Measurements from ENCODE around the gene MAPK6. TPM values are rescaled to one million over a fixed set of nuclear protein-coding genes. Genes with fewer than 3 reads are reported as not detected.
"Not testable (repeated sequence)": the region's sequence is repeated elsewhere in the genome, so short reads cannot be mapped to it uniquely, and the experiment has no call there.

The MAPK6 gene
- total and polyA plus RNA-seq, 2 donors = 16.4 to 20.1 TPM

DNA sequence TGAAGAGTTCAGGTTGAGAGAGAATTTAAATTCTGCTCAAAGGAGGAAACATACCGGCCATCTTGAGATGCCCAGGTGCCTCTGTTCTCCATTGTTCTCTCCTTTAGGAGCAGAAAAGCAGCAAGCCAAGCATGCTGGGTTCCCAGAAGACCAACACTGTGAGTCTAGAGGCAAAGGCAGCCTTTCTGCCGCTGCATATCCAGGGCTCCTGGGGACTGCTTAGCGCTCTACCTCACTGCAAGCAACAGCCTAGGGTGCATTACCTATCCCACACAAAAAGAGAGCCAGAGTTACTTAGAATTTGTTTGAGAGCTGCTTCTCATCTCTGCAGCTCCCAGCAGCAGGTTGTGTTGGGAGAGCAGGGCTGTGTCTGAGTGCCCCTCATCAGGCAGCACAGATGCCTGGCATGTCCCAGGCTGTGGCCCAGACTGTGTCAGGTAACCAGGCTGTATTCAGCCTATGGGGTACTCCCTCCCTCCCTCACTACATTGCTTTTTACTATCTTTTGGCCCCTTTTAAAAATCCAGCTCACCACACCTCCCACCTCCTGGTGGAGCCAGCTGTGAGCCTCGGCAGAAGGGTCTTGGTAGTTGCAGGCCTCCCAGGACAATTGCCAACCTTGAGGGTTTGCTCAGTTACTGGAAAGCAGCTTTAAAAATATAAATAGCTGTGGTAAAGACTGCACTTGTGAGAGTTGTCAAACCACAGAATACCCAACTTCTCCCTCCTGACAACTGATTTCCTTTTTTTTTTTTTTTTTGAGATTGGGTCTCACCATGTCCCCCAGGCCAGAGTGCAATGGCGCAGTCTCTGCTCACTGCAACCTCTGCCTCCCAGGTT lies 63.4 kb downstream of the MAPK6 start:
- no peaks in the 10 kb centered on the region for H3K36me3 ChIP-seq (ENCODE audit: control insufficient read depth in 2 of 2, insufficient read depth in 2 of 2, low read length in 1 of 2)
- H3K9me3 ChIP-seq (ENCODE audit: control insufficient read depth in 2 of 2, insufficient read depth in 1 of 2, low read length in 1 of 2) = no peaks in the 10 kb centered on the region
- H3K4me3 ChIP-seq (ENCODE audit: low read length in 2 of 2) = no peak overlapping the region
- peak in 1 of 9 donors; percentile 19 for DNase-seq (ENCODE audit: low read depth in 6 of 9, low spot score in 9 of 9)
- H3K4me1 ChIP-seq (ENCODE audit: control insufficient read depth in 2 of 2, insufficient read depth in 2 of 2, low read length in 2 of 2) = peaks cover 0 to 8% of the 10 kb centered on the region in 2 donors
- no peak overlapping the region for H3K27ac ChIP-seq (ENCODE audit: low read depth in 1 of 2, low read length in 1 of 2)
- no peaks in the 10 kb centered on the region for H3K27me3 ChIP-seq (ENCODE audit: control insufficient read depth in 2 of 2, insufficient read depth in 1 of 2, low read length in 1 of 2)
- WGBS = 55% methylated on average over 5 of the region's 5 CpGs

DNA sequence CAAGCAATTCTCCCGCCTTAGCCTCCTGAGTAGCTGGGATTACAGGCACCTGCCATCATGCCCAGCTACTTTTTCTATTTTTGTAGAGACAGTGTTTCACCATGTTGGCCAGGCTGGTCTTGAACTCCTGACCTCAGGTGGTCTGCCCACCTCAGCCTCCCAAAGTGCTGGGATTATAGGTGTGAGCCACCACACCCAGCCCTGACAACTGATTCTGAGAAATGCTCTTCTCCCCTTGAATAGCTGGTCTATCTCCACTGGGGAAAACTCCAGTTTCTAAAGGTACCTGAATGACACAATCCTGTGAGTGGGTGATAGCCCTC lies 64.0 kb downstream of the MAPK6 start:
- H3K27me3 ChIP-seq (ENCODE audit: control insufficient read depth in 2 of 2, insufficient read depth in 1 of 2, low read length in 1 of 2); H3K9me3 ChIP-seq (ENCODE audit: control insufficient read depth in 2 of 2, insufficient read depth in 1 of 2, low read length in 1 of 2); DNase-seq (ENCODE audit: low read depth in 6 of 9, low spot score in 9 of 9); H3K27ac ChIP-seq (ENCODE audit: low read depth in 1 of 2, low read length in 1 of 2); H3K36me3 ChIP-seq (ENCODE audit: control insufficient read depth in 2 of 2, insufficient read depth in 2 of 2, low read length in 1 of 2); H3K4me1 ChIP-seq (ENCODE audit: control insufficient read depth in 2 of 2, insufficient read depth in 2 of 2, low read length in 2 of 2); H3K4me3 ChIP-seq (ENCODE audit: low read length in 2 of 2): not testable (repeated sequence)
- WGBS = 41% methylated on average over 1 of the region's 1 CpG

DNA sequence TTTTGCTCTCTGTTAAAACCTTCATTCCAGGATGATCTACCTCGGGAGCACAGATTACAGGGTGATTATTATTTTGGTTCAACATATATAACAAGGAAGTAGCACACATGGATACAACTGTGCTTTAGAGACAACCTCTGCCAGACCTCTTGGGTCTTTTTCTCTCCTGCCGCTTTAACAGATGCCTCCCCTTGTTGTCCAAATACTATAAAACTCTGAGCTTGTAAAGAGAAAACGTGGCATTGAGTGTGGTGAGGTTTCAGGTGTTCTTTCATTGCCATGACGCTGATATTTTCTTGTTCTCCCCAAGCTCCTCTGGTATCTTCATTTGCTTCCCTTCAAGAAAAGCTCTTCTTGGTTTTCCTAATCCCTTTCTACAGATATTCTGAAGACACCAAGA lies 64.6 kb downstream of the MAPK6 start:
- Histone ChIP-seq H3K27me3 (ENCODE audit: control insufficient read depth in 2 of 2, insufficient read depth in 1 of 2, low read length in 1 of 2) (no peaks in the 10 kb centered on the region), H3K4me1 (ENCODE audit: control insufficient read depth in 2 of 2, insufficient read depth in 2 of 2, low read length in 2 of 2) (peaks cover 0 to 8% of the 10 kb centered on the region in 2 donors), H3K27ac (ENCODE audit: low read depth in 1 of 2, low read length in 1 of 2) (no peak overlapping the region), H3K36me3 (ENCODE audit: control insufficient read depth in 2 of 2, insufficient read depth in 2 of 2, low read length in 1 of 2) (no peaks in the 10 kb centered on the region), H3K9me3 (ENCODE audit: control insufficient read depth in 2 of 2, insufficient read depth in 1 of 2, low read length in 1 of 2) (no peaks in the 10 kb centered on the region), H3K4me3 (ENCODE audit: low read length in 2 of 2) (no peak overlapping the region)
- whole genome bisulfite sequencing = 33% methylated on average over 4 of the region's 4 CpGs
- no peak for DNase-seq (ENCODE audit: low read depth in 6 of 9, low spot score in 9 of 9)

DNA sequence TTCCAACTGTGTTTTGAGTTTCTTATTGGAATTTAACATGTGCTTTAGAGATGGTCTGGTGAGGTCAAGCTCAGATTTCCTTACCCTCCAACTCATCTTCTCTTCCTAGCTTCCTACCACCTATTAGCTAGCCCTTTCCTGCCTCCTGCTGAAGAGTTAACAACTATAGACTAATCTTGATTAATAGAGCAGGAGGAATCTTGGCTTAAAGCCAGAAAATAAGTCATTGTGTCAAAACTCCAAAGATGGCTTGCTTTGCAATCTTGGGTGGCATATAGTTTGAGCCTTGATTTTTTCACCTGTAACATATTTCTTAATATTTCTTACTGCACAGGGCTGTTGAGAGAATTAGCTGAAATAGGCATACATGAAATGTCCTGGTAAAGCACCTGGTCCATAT lies 66.3 kb downstream of the MAPK6 start:
- Histone ChIP-seq H3K4me1 (ENCODE audit: control insufficient read depth in 2 of 2, insufficient read depth in 2 of 2, low read length in 2 of 2) (peaks cover 0 to 8% of the 10 kb centered on the region in 2 donors), H3K27me3 (ENCODE audit: control insufficient read depth in 2 of 2, insufficient read depth in 1 of 2, low read length in 1 of 2) (no peaks in the 10 kb centered on the region), H3K36me3 (ENCODE audit: control insufficient read depth in 2 of 2, insufficient read depth in 2 of 2, low read length in 1 of 2) (no peaks in the 10 kb centered on the region), H3K4me3 (ENCODE audit: low read length in 2 of 2) (no peak overlapping the region), H3K27ac (ENCODE audit: low read depth in 1 of 2, low read length in 1 of 2) (no peak overlapping the region), H3K9me3 (ENCODE audit: control insufficient read depth in 2 of 2, insufficient read depth in 1 of 2, low read length in 1 of 2) (no peaks in the 10 kb centered on the region)
- DNase-seq (ENCODE audit: low read depth in 6 of 9, low spot score in 9 of 9) = no peak

DNA sequence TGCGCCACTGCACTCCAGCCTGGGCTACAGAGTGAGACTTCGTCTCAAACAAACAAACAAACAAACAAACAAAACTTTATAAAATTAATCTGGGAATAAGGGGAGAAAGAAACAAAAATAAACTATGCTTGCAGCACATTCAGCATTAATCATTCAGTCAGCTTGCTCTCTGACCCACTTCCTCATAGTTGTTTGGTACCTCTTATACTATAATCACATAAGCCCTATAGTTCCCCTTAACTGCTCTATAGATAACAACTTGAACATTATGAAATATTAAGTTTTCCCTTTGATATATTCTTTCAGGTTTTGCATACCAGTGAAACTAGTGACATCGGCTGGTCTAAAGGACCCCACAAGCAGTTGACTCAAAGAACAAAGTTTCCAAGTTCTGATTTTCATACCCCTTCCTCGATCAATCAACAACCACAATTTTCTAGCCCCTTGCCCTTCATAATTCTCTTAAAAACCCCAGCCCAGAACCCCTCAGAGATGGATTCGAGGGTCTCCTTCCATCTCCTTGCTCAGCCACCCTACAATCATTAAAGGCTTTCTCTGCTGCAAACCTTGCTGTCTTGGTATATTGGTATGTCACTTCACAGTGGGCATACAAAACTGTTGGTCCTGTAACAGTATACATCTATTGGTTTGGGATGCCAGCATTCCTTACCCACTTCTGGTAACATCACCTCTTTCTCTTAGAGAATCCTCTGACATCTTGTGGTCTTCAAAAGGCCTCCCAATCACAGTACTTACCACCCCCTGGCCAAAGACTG lies 67.2 kb downstream of the MAPK6 start:
- Histone ChIP-seq H3K4me1 (ENCODE audit: control insufficient read depth in 2 of 2, insufficient read depth in 2 of 2, low read length in 2 of 2) (peaks cover 0 to 8% of the 10 kb centered on the region in 2 donors), H3K36me3 (ENCODE audit: control insufficient read depth in 2 of 2, insufficient read depth in 2 of 2, low read length in 1 of 2) (no peaks in the 10 kb centered on the region), H3K27me3 (ENCODE audit: control insufficient read depth in 2 of 2, insufficient read depth in 1 of 2, low read length in 1 of 2) (no peaks in the 10 kb centered on the region), H3K4me3 (ENCODE audit: low read length in 2 of 2) (no peak overlapping the region), H3K9me3 (ENCODE audit: control insufficient read depth in 2 of 2, insufficient read depth in 1 of 2, low read length in 1 of 2) (no peaks in the 10 kb centered on the region), H3K27ac (ENCODE audit: low read depth in 1 of 2, low read length in 1 of 2) (no peak overlapping the region)
- DNase-seq (ENCODE audit: low read depth in 6 of 9, low spot score in 9 of 9) = no peak
- WGBS = 93% methylated on average over 5 of the region's 5 CpGs

DNA sequence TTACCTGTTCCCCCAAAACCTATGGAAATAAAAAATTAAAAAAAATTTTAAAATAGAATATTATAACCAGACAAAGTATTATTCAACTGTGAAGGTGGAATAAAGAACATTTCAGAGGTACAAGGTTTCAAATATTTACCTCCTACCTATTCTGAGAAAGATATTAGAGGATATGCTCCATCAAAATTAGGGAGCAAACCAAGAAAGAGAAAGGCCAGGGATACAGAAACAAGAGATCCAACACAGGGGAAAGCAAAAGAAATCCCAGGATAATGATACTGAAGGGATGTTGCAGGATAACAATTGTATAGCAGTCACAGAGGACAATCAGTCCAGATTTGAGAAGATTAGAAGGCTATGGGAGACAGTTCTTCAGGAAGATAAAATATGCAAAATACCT lies 71.2 kb downstream of the MAPK6 start:
- Histone ChIP-seq H3K9me3 (ENCODE audit: control insufficient read depth in 2 of 2, insufficient read depth in 1 of 2, low read length in 1 of 2) (no peaks in the 10 kb centered on the region), H3K27me3 (ENCODE audit: control insufficient read depth in 2 of 2, insufficient read depth in 1 of 2, low read length in 1 of 2) (no peaks in the 10 kb centered on the region), H3K4me3 (ENCODE audit: low read length in 2 of 2) (no peak overlapping the region), H3K36me3 (ENCODE audit: control insufficient read depth in 2 of 2, insufficient read depth in 2 of 2, low read length in 1 of 2) (no peaks in the 10 kb centered on the region), H3K27ac (ENCODE audit: low read depth in 1 of 2, low read length in 1 of 2) (no peak overlapping the region), H3K4me1 (ENCODE audit: control insufficient read depth in 2 of 2, insufficient read depth in 2 of 2, low read length in 2 of 2) (no peaks in the 10 kb centered on the region)
- DNase-seq (ENCODE audit: low read depth in 6 of 9, low spot score in 9 of 9) = no peak

DNA sequence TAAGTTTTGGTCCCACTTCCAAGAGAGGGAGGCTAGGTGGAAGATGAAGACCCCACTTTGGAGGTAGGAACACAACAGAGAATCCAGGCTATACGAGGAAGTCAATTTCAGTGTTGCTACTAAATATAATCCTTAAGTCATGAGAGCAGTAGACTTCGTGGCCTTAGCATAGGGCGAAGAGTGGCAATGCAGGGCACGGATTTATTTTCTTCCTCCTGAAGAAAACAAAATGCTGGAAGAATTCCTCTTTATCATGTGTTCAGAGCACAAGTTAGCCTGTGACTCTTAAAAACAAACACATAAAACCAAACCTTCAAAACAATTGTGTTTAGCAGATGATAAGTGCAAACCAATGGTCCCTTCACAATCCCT lies 74.1 kb downstream of the MAPK6 start:
- Histone ChIP-seq H3K27ac (ENCODE audit: low read depth in 1 of 2, low read length in 1 of 2) (no peak overlapping the region), H3K4me3 (ENCODE audit: low read length in 2 of 2) (no peak overlapping the region), H3K9me3 (ENCODE audit: control insufficient read depth in 2 of 2, insufficient read depth in 1 of 2, low read length in 1 of 2) (no peaks in the 10 kb centered on the region), H3K4me1 (ENCODE audit: control insufficient read depth in 2 of 2, insufficient read depth in 2 of 2, low read length in 2 of 2) (no peaks in the 10 kb centered on the region), H3K36me3 (ENCODE audit: control insufficient read depth in 2 of 2, insufficient read depth in 2 of 2, low read length in 1 of 2) (no peaks in the 10 kb centered on the region), H3K27me3 (ENCODE audit: control insufficient read depth in 2 of 2, insufficient read depth in 1 of 2, low read length in 1 of 2) (no peaks in the 10 kb centered on the region)
- 69% methylated on average over 4 of the region's 4 CpGs for WGBS
- DNase-seq (ENCODE audit: low read depth in 6 of 9, low spot score in 9 of 9) = no peak

DNA sequence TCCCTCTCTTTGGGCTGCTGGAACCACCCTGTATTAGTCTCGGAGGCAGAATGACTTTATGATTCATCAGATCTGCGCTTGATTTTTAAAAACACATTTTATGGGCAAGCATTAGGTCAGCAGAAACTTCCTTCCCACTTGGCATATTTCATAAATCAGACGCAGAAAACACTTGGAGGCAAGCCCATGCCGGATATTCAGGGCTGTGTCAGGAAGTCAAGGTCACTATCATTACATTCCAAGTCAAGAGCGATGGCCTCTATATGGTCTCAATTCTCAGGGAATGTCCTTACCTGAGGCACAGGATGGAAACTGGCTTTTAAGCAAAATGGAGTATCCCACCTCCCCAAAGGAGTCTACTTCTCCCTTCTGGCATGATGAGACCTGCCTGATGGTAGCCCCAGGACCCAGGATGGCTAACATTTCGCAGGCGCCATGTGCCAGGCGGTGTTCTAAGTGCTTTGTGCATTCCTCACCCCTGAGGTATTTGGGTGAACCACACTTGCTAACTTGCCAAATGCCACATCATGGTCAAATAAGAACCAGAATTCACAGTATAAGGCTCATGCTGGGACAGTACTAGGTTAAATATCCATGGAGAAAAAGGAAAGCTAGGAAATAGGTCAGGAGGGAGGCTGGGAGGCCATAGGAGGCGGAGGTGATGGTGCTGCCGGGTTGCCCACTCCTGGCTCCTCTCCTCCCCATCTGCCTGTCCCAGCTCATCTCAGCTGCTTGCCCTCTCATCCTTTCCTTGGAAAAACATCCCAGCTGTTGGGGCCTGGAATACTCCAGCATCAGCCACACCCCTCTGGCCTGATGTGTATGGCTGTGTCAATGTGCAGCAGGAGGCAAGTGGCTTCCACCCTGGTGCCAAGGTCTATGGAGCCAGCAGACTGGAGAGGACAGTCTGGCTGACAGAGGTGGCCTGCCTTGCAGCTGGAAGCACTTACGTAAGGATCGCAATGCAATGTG lies 74.8 kb downstream of the MAPK6 start:
- Histone ChIP-seq H3K27ac (ENCODE audit: low read depth in 1 of 2, low read length in 1 of 2) (no peak overlapping the region), H3K27me3 (ENCODE audit: control insufficient read depth in 2 of 2, insufficient read depth in 1 of 2, low read length in 1 of 2) (no peaks in the 10 kb centered on the region), H3K4me1 (ENCODE audit: control insufficient read depth in 2 of 2, insufficient read depth in 2 of 2, low read length in 2 of 2) (no peaks in the 10 kb centered on the region), H3K9me3 (ENCODE audit: control insufficient read depth in 2 of 2, insufficient read depth in 1 of 2, low read length in 1 of 2) (no peaks in the 10 kb centered on the region), H3K4me3 (ENCODE audit: low read length in 2 of 2) (no peak overlapping the region), H3K36me3 (ENCODE audit: control insufficient read depth in 2 of 2, insufficient read depth in 2 of 2, low read length in 1 of 2) (no peaks in the 10 kb centered on the region)
- WGBS = 75% methylated on average over 12 of the region's 12 CpGs
- no peak for DNase-seq (ENCODE audit: low read depth in 6 of 9, low spot score in 9 of 9)

Data from thymus (tissue), 11 donors.